Endothelial cell of umbilical vein (primary cell): ENCODE measurements around the gene LHX3. TPM values are rescaled to one million over a fixed set of nuclear protein-coding genes. Genes with fewer than 3 reads are reported as not detected.

Experiments
- BruUV-seq: library from RNA; stranded (reverse); fragments of 400-500 nt; replicated peaks from 2 replicates; lab custom pipeline; 2021; lab: Mats Ljungman, UMichigan
- CTCF ChIA-PET: fragments of 300-600, 350-600 bp; sonication (Branson Sonifier 250); formaldehyde crosslinking; loops from one replicate; lab custom pipeline; 2021; ENCODE audit warnings: antibody characterized with exemption, inconsistent platforms; lab: Charles Lee
- POLR2A ChIA-PET: fragments of 300-600, 350-600 bp; sonication (Branson Sonifier 250); formaldehyde crosslinking; loops from one replicate; lab custom pipeline; 2021; ENCODE audit warnings: antibody characterized with exemption, inconsistent platforms; lab: Charles Lee
- DNase-seq: peaks from one replicate; pipeline ENCODE4 v3.0.0-alpha.2; 2011; ENCODE audit warnings: low read depth, low spot score
- FAIRE-seq: peaks from 2 replicates; lab custom pipeline; 2011; peaks lifted over from hg19 to GRCh38; lab: Jason Lieb, UNC
- H2AFZ ChIP-seq: 2 replicates; pipeline ENCODE4 v1.6.0; 2012; ENCODE audit warnings: low read depth, low read length, control low read depth, inconsistent platforms
- H3K27ac ChIP-seq: 2 replicates; pipeline ENCODE4 v1.5.1; 2011; ENCODE audit warnings: low read depth, mild to moderate bottlenecking, control low read depth, low read length, moderate library complexity; ENCODE audit not compliant: insufficient read depth
- H3K27me3 ChIP-seq, 2 experiments: 2 replicates each; pipeline versions ENCODE4 v1.6.0 to v1.6.1; 2011; ENCODE audit warnings: low read length in 2 of 2, mixed read lengths in 1 of 2; ENCODE audit not compliant: control insufficient read depth in 2 of 2, insufficient read depth in 2 of 2
- H3K36me3 ChIP-seq, 2 experiments: 2 replicates in 1 of 2; 3 replicates in 1 of 2; pipeline ENCODE4 v1.5.1; 2011; ENCODE audit warnings: low read length in 2 of 2, mild to moderate bottlenecking in 1 of 2, moderate library complexity in 1 of 2; ENCODE audit not compliant: control insufficient read depth in 2 of 2, insufficient read depth in 2 of 2; ENCODE audit errors: extremely low read depth in 1 of 2
- H3K4me1 ChIP-seq: 3 replicates; pipeline ENCODE4 v1.5.1; 2011; ENCODE audit warnings: mild to moderate bottlenecking, low read length; ENCODE audit not compliant: control insufficient read depth, insufficient read depth; ENCODE audit errors: extremely low read depth
- H3K4me2 ChIP-seq: 2 replicates; pipeline ENCODE4 v1.6.1; 2011; ENCODE audit warnings: low read length, control low read depth, mixed read lengths; ENCODE audit not compliant: insufficient read depth
- H3K4me3 ChIP-seq, 3 experiments: fragments of 200-600 bp in 1 of 3; sonication (generic), shearing (Covaris generic) in 1 of 3; replicated peaks in 1 of 3; 2 replicates each; pipeline ENCODE4 v1.5.1; 2011 to 2016; ENCODE audit warnings: control low read depth in 3 of 3, low read length in 3 of 3, mild to moderate bottlenecking in 2 of 3, inconsistent platforms in 1 of 3, low read depth in 1 of 3, moderate library complexity in 1 of 3; ENCODE audit not compliant: insufficient read depth in 1 of 3
- H3K79me2 ChIP-seq: 2 replicates; pipeline ENCODE4 v1.6.0; 2012; ENCODE audit warnings: low read length, inconsistent platforms; ENCODE audit not compliant: control insufficient read depth, insufficient read depth
- H3K9ac ChIP-seq: replicated peaks from 2 replicates; pipeline ENCODE3; 2011; ENCODE audit warnings: low read length, control low read depth; ENCODE audit not compliant: insufficient read depth; ENCODE audit errors: extremely low read depth
- H3K9me1 ChIP-seq: replicated peaks from 3 replicates; pipeline ENCODE4 v1.6.0; 2011; ENCODE audit warnings: mild to moderate bottlenecking, low read length; ENCODE audit not compliant: control insufficient read depth, insufficient read depth; ENCODE audit errors: extremely low read depth
- H3K9me3 ChIP-seq: replicated peaks from 2 replicates; pipeline ENCODE4 v1.5.1; 2012; ENCODE audit warnings: low read length, inconsistent platforms; ENCODE audit not compliant: control insufficient read depth, insufficient read depth
- H4K20me1 ChIP-seq: replicated peaks from 2 replicates; pipeline ENCODE3; 2011; ENCODE audit warnings: mild to moderate bottlenecking, low read length; ENCODE audit not compliant: control insufficient read depth, insufficient read depth; ENCODE audit errors: extremely low read depth
- EZH2 ChIP-seq: IDR thresholded peaks from 2 replicates; pipeline ENCODE4 v1.6.1; 2012; ENCODE audit warnings: borderline replicate concordance, low read depth, mild to moderate bottlenecking, moderate library complexity, low read length, inconsistent platforms; ENCODE audit not compliant: severe bottlenecking
- FOS ChIP-seq: IDR thresholded peaks from 2 replicates; pipeline ENCODE4 v1.6.1; 2011; ENCODE audit warnings: mild to moderate bottlenecking, low read length, moderate library complexity, borderline replicate concordance; ENCODE audit not compliant: insufficient read depth
- GATA2 ChIP-seq: IDR thresholded peaks from 2 replicates; pipeline ENCODE4 v1.7.0; 2011; ENCODE audit warnings: low read depth, mild to moderate bottlenecking, moderate library complexity, mixed read lengths, low read length; ENCODE audit not compliant: insufficient read length, insufficient read depth
- JUN ChIP-seq: IDR thresholded peaks from 2 replicates; pipeline ENCODE4 v1.6.1; 2011; ENCODE audit warnings: borderline replicate concordance, low read depth; ENCODE audit not compliant: insufficient read length, insufficient read depth
- MAX ChIP-seq: IDR thresholded peaks from 2 replicates; pipeline ENCODE4 v1.6.1; 2011; ENCODE audit not compliant: insufficient read depth, insufficient read length
- MYC ChIP-seq: IDR thresholded peaks from one replicate; pipeline ENCODE4 v1.6.1; 2011; ENCODE audit warnings: mild to moderate bottlenecking, low read depth, low read length
- POLR2A ChIP-seq: IDR thresholded peaks from 2 replicates; pipeline ENCODE4 v1.6.1; 2012; ENCODE audit warnings: low read depth, mild to moderate bottlenecking, control low read depth, low read length
- dilution Hi-C: fragments of 300-500 bp; cut with MboI; formaldehyde crosslinking; loops from one replicate; pipeline ENCODE4 v1.15.0; 2019; ENCODE audit warnings: low sequenced_read_pairs; ENCODE audit not compliant: extremely low pct_ligation_motif_present
- intact Hi-C: fragments of 100-400 bp; cut with micrococcal nuclease; formaldehyde crosslinking; loops from one replicate; pipeline ENCODE4 v1.10.0; 2022
- polyA plus RNA-seq, 4 experiments: library from polyadenylated mRNA; depleted of rRNA in 3 of 4; stranded (reverse) in 3 of 4; unstranded in 1 of 4; fragments of >200 nt; gene quantifications; 2 replicates each; pipeline versions ENCODE4 v1.2.1 to v1.2.3, GENCODE V29; 2011 to 2012; ENCODE audit warnings: missing spikeins in 1 of 4
- total RNA-seq: library from RNA; stranded (reverse); gene quantifications from 2 replicates; pipeline ENCODE4 v1.2.3, GENCODE V29; 2021
- TF ChIP-seq, protein P1 (sequence below), 2 donors: IDR thresholded peaks; 1 replicate in 1 of 2; 2 replicates in 1 of 2; pipeline ENCODE4 v1.5.1; 2011; ENCODE audit warnings: low read length in 2 of 2, mild to moderate bottlenecking in 2 of 2, moderate library complexity in 2 of 2, control low read depth in 1 of 2, inconsistent platforms in 1 of 2, low read depth in 1 of 2; ENCODE audit not compliant: insufficient read depth in 1 of 2; ENCODE audit errors: extremely low read depth in 1 of 2

Gene LHX3
- total and polyA plus RNA-seq, 2 donors (not counting 3 experiments of a cell fraction or from before 2014, with no cell fraction given) = not detected

DNA sequence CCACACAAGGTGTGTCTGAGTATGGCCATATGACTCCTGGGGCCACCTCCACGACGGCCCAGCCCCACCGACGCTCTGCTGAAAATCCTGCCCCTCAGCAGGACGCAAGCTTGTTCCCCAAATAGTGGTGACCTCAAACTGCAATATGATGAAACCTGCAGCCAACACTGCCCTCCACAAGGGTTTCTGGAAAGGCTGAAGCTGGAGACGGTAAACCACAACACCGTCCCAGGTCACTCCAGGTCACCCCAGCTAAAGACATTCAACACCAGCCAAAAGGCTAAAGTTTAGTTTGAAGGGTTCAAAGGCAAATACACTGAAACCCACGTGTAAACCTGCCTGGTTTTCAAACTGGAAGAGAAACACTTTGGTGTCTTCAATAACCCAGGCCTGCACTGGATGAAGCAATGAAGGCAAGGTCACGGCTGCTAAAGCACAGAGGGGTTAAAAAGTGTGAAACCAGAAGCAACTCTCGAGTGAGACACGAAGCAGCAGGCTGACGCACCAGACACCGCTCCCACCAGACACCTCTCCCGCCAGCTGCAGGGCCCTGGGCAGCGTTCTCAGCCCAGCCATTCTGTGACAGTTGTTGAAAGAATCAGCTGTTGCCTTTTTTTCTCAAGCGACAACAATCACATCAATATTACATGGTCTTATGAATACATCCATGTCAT, 1.8 kb upstream of the LHX3 start:
- no peak overlapping the region for H3K9ac ChIP-seq
- H4K20me1 ChIP-seq = no peaks in the 10 kb centered on the region
- dilution Hi-C loops = no loop called here
- no peak overlapping the region for H3K27ac ChIP-seq
- peaks cover 18 to 29% of the 10 kb centered on the region in 2 experiments for H3K27me3 ChIP-seq
- no peaks in the 10 kb centered on the region for H3K9me1 ChIP-seq
- BruUV-seq = TSS peak; percentile 37
- H3K4me2 ChIP-seq = no peak overlapping the region
- CTCF ChIA-PET = interaction anchor here (0.9 to 1.0 kb wide), 2 partner anchors 60 to 68 kb away, joined by 3 to 4 read pairs; no protein-coding TSS in a partner anchor
- no peak for FAIRE-seq
- no peaks in the 10 kb centered on the region for H3K4me1 ChIP-seq
- no peaks in the 10 kb centered on the region for H3K79me2 ChIP-seq
- no peak overlapping the region for H2AFZ ChIP-seq
- intact Hi-C loops = loop anchor here (10.0 kb wide), 1 partner anchor 52 kb away; no protein-coding TSS in a partner anchor
- no peaks in the 10 kb centered on the region for H3K9me3 ChIP-seq
- no peak for TF ChIP-seq FOS
- no peak for TF ChIP-seq GATA2
- no peak for TF ChIP-seq MAX
- no peak for TF ChIP-seq MYC
- TF ChIP-seq EZH2 = peak; percentile 30
- TF ChIP-seq JUN = no peak
- TF ChIP-seq POLR2A = no peak
- TF ChIP-seq, protein P1, sequence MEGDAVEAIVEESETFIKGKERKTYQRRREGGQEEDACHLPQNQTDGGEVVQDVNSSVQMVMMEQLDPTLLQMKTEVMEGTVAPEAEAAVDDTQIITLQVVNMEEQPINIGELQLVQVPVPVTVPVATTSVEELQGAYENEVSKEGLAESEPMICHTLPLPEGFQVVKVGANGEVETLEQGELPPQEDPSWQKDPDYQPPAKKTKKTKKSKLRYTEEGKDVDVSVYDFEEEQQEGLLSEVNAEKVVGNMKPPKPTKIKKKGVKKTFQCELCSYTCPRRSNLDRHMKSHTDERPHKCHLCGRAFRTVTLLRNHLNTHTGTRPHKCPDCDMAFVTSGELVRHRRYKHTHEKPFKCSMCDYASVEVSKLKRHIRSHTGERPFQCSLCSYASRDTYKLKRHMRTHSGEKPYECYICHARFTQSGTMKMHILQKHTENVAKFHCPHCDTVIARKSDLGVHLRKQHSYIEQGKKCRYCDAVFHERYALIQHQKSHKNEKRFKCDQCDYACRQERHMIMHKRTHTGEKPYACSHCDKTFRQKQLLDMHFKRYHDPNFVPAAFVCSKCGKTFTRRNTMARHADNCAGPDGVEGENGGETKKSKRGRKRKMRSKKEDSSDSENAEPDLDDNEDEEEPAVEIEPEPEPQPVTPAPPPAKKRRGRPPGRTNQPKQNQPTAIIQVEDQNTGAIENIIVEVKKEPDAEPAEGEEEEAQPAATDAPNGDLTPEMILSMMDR (IDR thresholded peaks at IDR 0.05; ENCODE audit: extremely low read depth in 1 of 2, insufficient read depth in 1 of 2, low read depth in 1 of 2, low read length in 2 of 2) = no peak
- DNase-seq = no peak
- H3K36me3 ChIP-seq = no peaks in the 10 kb centered on the region
- POLR2A ChIA-PET = no interaction called here
- H3K4me3 ChIP-seq = no peak overlapping the region
